B cell (primary cell): ENCODE results near the gene SERBP1.

Source experiments
- CTCF ChIP-seq: fragments of 200-600 bp; IDR thresholded peaks from one replicate; pipeline ENCODE4 v1.8.0; 2022; ENCODE audit warnings: antibody characterized with exemption, mild to moderate bottlenecking
- EZH2 ChIP-seq: IDR thresholded peaks from 2 replicates; pipeline ENCODE4 v1.6.1; 2012; ENCODE audit warnings: borderline replicate concordance, low read depth, mild to moderate bottlenecking, moderate library complexity, low read length; ENCODE audit not compliant: insufficient read depth, poor library complexity, severe bottlenecking

- no peak for TF ChIP-seq CTCF
- TF ChIP-seq EZH2, result no peak
Measured at GRCh38 chr1:67383999-67384638, 46.1 kb downstream of the SERBP1 start.
